GM12878 (cell line): ENCODE data around the gene IRF1. TPM values are rescaled to one million over a fixed set of nuclear protein-coding genes. Genes with fewer than 3 reads are reported as not detected.

ENCODE experiments used
- ATAC-seq: fragments of 200-7000 bp; cut with Tn5 transposase; 3 replicates; pipeline ENCODE4 v1.9.1; 2020; ENCODE audit warnings: mild to moderate bottlenecking, moderate library complexity
- BruUV-seq: library from RNA; stranded (reverse); fragments of 400-500 nt; replicated peaks from 2 replicates; lab custom pipeline; 2021; lab: Mats Ljungman, UMichigan
- CTCF ChIA-PET: fragments of 300-600 bp; sonication (Branson Sonifier 250); formaldehyde crosslinking; extraction: SDS; loops from one replicate; lab custom pipeline; 2021; ENCODE audit warnings: inconsistent platforms; lab: Yijun Ruan, JAX
- POLR2A ChIA-PET: fragments of 350-600 bp; formaldehyde crosslinking; extraction: SDS; loops from one replicate; lab custom pipeline; 2021; ENCODE audit warnings: inconsistent platforms; lab: Charles Lee
- RAD21 ChIA-PET: fragments of 300-600 bp; sonication (Branson Sonifier 250); formaldehyde crosslinking; loops from one replicate; lab custom pipeline; 2023; ENCODE audit warnings: antibody characterized with exemption; ENCODE audit not compliant: unreplicated experiment; lab: Charles Lee
- SMC1A ChIA-PET: fragments of 300-600 bp; sonication (Branson Sonifier 250); formaldehyde crosslinking; loops from one replicate; lab custom pipeline; 2023; ENCODE audit not compliant: unreplicated experiment, uncharacterized antibody; lab: Charles Lee
- DNase-seq: peaks from one replicate; pipeline ENCODE4 v3.0.0-alpha.2; 2011; ENCODE audit warnings: low read depth, low spot score
- FAIRE-seq: peaks from 3 replicates; lab custom pipeline; 2011; peaks lifted over from hg19 to GRCh38; lab: Jason Lieb, UNC
- H2AFZ ChIP-seq: 2 replicates; pipeline ENCODE4 v1.6.0; 2011; ENCODE audit warnings: low read depth, low read length, control low read depth; ENCODE audit not compliant: control insufficient read depth
- H3K27ac ChIP-seq: 2 replicates; pipeline ENCODE4 v1.5.1; 2011; ENCODE audit warnings: control low read depth; ENCODE audit not compliant: control insufficient read depth, insufficient read depth
- H3K27me3 ChIP-seq, 2 experiments: replicated peaks in 1 of 2; 2 replicates each; pipeline versions ENCODE4 v1.6.0 to v1.6.1; 2011; ENCODE audit warnings: low read length in 1 of 2; ENCODE audit not compliant: control insufficient read depth in 2 of 2, insufficient read depth in 2 of 2
- H3K36me3 ChIP-seq, 2 experiments: 2 replicates each; pipeline ENCODE4 v1.5.1; 2011; ENCODE audit warnings: low read length in 1 of 2; ENCODE audit not compliant: control insufficient read depth in 2 of 2, insufficient read depth in 2 of 2
- H3K4me1 ChIP-seq: 2 replicates; pipeline ENCODE4 v1.6.1; 2011; ENCODE audit warnings: mild to moderate bottlenecking, low read length, moderate library complexity, mixed read lengths; ENCODE audit not compliant: control insufficient read depth, insufficient read depth
- H3K4me2 ChIP-seq: 2 replicates; pipeline ENCODE4 v1.6.0; 2011; ENCODE audit warnings: control low read depth; ENCODE audit not compliant: control insufficient read depth, insufficient read depth
- H3K4me3 ChIP-seq: fragments of 200-600 bp; sonication (generic); 2 replicates; pipeline ENCODE4 v1.5.1; 2016
- H3K79me2 ChIP-seq: 2 replicates; pipeline ENCODE4 v1.6.0; 2011; ENCODE audit warnings: low read length; ENCODE audit not compliant: control insufficient read depth, insufficient read depth
- H3K9ac ChIP-seq: 2 replicates; pipeline ENCODE4 v1.8.0; 2011; ENCODE audit warnings: low read length, control low read depth, mixed read lengths; ENCODE audit not compliant: control insufficient read depth, insufficient read depth
- H3K9me3 ChIP-seq: replicated peaks from 3 replicates; pipeline ENCODE4 v1.5.1; 2011; ENCODE audit warnings: mild to moderate bottlenecking, low read length; ENCODE audit not compliant: control insufficient read depth, insufficient read depth
- H4K20me1 ChIP-seq: 2 replicates; pipeline ENCODE4 v1.6.0; 2011; ENCODE audit not compliant: control insufficient read depth, insufficient read depth
- BHLHE40 ChIP-seq, 2 experiments: fragments of 450-650 bp in 1 of 2; IDR thresholded peaks; 2 replicates each; pipeline ENCODE4 v1.6.1; 2011 to 2017; ENCODE audit warnings: low read depth in 2 of 2, borderline replicate concordance in 1 of 2, improper control_type of control experiment in 1 of 2, low read length in 1 of 2, mild to moderate bottlenecking in 1 of 2
- CBFB ChIP-seq: IDR thresholded peaks from 2 replicates; pipeline ENCODE4 v1.6.1; 2016; ENCODE audit warnings: antibody characterized with exemption, low read depth
- CHD2 ChIP-seq: IDR thresholded peaks from 2 replicates; pipeline ENCODE4 v1.6.1; 2011; ENCODE audit warnings: low read depth, low read length, improper control_type of control experiment, borderline replicate concordance
- CREB1 ChIP-seq: IDR thresholded peaks from 2 replicates; pipeline ENCODE4 v1.6.1; 2012; ENCODE audit warnings: low read depth, mild to moderate bottlenecking, inconsistent platforms
- CREM ChIP-seq: IDR thresholded peaks from 2 replicates; pipeline ENCODE4 v1.6.1; 2014; ENCODE audit warnings: antibody characterized with exemption, low read depth
- EED ChIP-seq: sonication (generic); IDR thresholded peaks from 2 replicates; pipeline ENCODE4 v1.6.1; 2016; ENCODE audit warnings: antibody characterized with exemption, low read depth
- IKZF1 ChIP-seq: fragments of 450-650 bp; conservative IDR thresholded peaks from 2 replicates; pipeline ENCODE4 v1.6.1; 2017; ENCODE audit warnings: antibody characterized with exemption, mild to moderate bottlenecking
- IKZF2 ChIP-seq, 2 experiments: fragments of 450-650 bp; IDR thresholded peaks; 2 replicates each; pipeline ENCODE4 v1.6.1; 2017; ENCODE audit warnings: mild to moderate bottlenecking in 2 of 2, moderate library complexity in 2 of 2
- IRF4 ChIP-seq: IDR thresholded peaks from 2 replicates; pipeline ENCODE4 v1.6.1; 2011; ENCODE audit warnings: low read depth, low read length
- POLR2A ChIP-seq: IDR thresholded peaks from 2 replicates; pipeline ENCODE4 v1.6.1; 2011; ENCODE audit warnings: low read depth, mild to moderate bottlenecking, low read length
- RAD21 ChIP-seq: IDR thresholded peaks from 2 replicates; pipeline ENCODE4 v1.6.1; 2011; ENCODE audit warnings: mild to moderate bottlenecking, low read depth, low read length, moderate library complexity; ENCODE audit not compliant: insufficient read depth
- RUNX3 ChIP-seq: IDR thresholded peaks from 2 replicates; pipeline ENCODE4 v1.6.1; 2012; ENCODE audit warnings: low read length, inconsistent platforms
- SREBF1 ChIP-seq: IDR thresholded peaks from 2 replicates; pipeline ENCODE4 v1.6.1; 2012; ENCODE audit warnings: mild to moderate bottlenecking, low read length
- TCF12 ChIP-seq: IDR thresholded peaks from 2 replicates; pipeline ENCODE4 v1.6.1; 2011; ENCODE audit warnings: low read depth, mild to moderate bottlenecking, low read length
- TCF3 ChIP-seq: IDR thresholded peaks from 2 replicates; pipeline ENCODE4 v1.6.1; 2012; ENCODE audit warnings: low read depth, mild to moderate bottlenecking, low read length, borderline replicate concordance; ENCODE audit not compliant: insufficient read depth
- WGBS: methylation state at CpG from one replicate; pipeline ENCODE4 v1.1.6; 2016; ENCODE audit warnings: low lambda C conversion rate; ENCODE audit not compliant: insufficient replicate concordance, insufficient coverage; ENCODE audit errors: missing lambda C conversion rate; 5-methylcytosine and 5-hydroxymethylcytosine counted together
- in situ Hi-C: fragments of 300-500 bp; cut with MboI; formaldehyde crosslinking; loops from 9 replicates; pipeline ENCODE4 v1.14.3; 2018; ENCODE audit warnings: mixed read lengths
- intact Hi-C: fragments of 100-400 bp; cut with micrococcal nuclease; formaldehyde crosslinking; loops from one replicate; pipeline ENCODE4 v1.14.2; 2022; ENCODE audit not compliant: unreplicated experiment
- polyA plus RNA-seq, 11 experiments: library from polyadenylated mRNA; depleted of rRNA in 4 of 11; unstranded in 6 of 11; stranded (reverse) in 5 of 11; fragments of >200 nt; fragmentation: Nextera tagmentation in 4 of 11; fragmentation: Illumina TruSeq in 1 of 11; extraction: Ambion mirVana in 4 of 11; extraction: Trizol in 1 of 11; gene quantifications; 1 replicate in 1 of 11; 2 replicates in 10 of 11; pipeline versions ENCODE4 v1.2.1 to v1.2.3, GENCODE V29; 2011 to 2016; ENCODE audit warnings: inconsistent platforms in 2 of 11, missing spikeins in 2 of 11, low read depth in 1 of 11
- total RNA-seq, 4 experiments: library from RNA; depleted of rRNA in 3 of 4; stranded (reverse); fragments of >200 nt in 3 of 4; fragmentation: Illumina TruSeq in 1 of 4; extraction: Trizol in 1 of 4; gene quantifications; 2 replicates each; pipeline versions ENCODE4 v1.2.1 to v1.2.3, GENCODE V29; 2013 to 2021
- TF ChIP-seq, protein P1 (sequence below): fragments of 450-650 bp; IDR thresholded peaks from 2 replicates; pipeline ENCODE4 v1.6.1; 2017; ENCODE audit warnings: low read depth, mild to moderate bottlenecking, moderate library complexity
- TF ChIP-seq, protein P2 (sequence below): IDR thresholded peaks from 2 replicates; pipeline ENCODE4 v1.6.1; 2012; ENCODE audit warnings: improper control_type of control experiment, low read depth, low read length; ENCODE audit not compliant: insufficient replicate concordance

The IRF1 gene
- total and polyA plus RNA-seq, 10 of the 15 experiments (the other 5 are each of a cell fraction or from before 2014, with no cell fraction given): 6.9 to 68.0 (median 49.6) TPM

DNA sequence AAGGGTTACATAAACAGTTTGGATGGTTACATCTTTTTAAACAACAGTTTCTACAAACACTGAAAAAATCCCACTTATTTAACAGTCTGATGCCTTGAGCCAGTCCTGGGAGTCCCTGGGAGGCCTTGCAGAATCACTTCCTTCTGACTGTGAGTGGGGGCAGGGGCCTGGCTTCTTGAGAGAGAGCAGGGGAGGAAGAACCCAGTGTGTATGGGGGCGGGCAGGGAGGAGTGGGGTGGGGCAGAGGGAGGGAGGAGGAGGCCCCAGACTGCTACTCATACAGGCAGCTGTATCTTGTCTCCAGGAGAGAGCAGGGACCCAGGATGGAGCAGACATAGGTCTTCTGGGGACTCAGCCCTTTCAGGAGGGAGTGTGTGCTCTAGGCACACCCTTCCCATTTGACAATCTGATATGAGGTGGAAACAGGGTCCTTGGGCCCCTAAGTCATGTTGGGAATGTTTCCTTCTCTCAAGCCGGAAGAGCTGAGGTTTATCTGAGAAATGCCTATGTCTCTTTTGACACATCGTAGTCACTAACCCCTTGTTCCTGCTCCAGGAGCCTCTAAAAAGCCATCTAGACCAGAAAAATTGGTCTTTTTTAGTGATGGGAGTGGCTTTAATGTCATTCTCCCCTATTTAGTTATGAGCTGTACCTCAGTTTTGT lies 52.8 kb downstream of the IRF1 start:
- BruUV-seq: no TSS peak
- H3K9me3 ChIP-seq: no peaks in the 10 kb centered on the region
- H3K9ac ChIP-seq: peak overlapping the region; percentile 35
- peak overlapping the region; percentile 18; the same call in 1 of the 2 replicates for H3K4me3 ChIP-seq
- no peak overlapping the region for H2AFZ ChIP-seq
- POLR2A ChIA-PET: interaction anchor here (0.8 to 6.1 kb wide), 12 partner anchors 8 to 58 kb away, joined by 3 to 76 read pairs (median 7); partner anchors contain the start of gene IRF1
- 0% methylated on average over 2 of the region's 3 CpGs for WGBS
- RAD21 ChIA-PET: interaction anchor here (0.9 to 7.0 kb wide), 12 partner anchors 9 to 61 kb away, joined by 3 to 59 read pairs (median 8); partner anchors contain the start of gene IRF1
- DNase-seq (no peak), ATAC-seq (peak; percentile 91), FAIRE-seq (no peak)
- H3K27me3 ChIP-seq: no peaks in the 10 kb centered on the region
- in situ Hi-C loops: no loop called here
- intact Hi-C loops: no loop called here
- SMC1A ChIA-PET: interaction anchor here (1.0 to 18.8 kb wide), 13 partner anchors 9 to 54 kb away, joined by 3 to 300 read pairs (median 5); partner anchors contain the start of gene IRF1
- CTCF ChIA-PET: interaction anchor here (0.7 to 6.2 kb wide), 15 partner anchors 8 to 70 kb away, joined by 3 to 47 read pairs (median 4); partner anchors contain the start of gene IRF1
- peaks cover 5 to 14% of the 10 kb centered on the region in 2 experiments; a peak in 3 of 4 replicates for H3K36me3 ChIP-seq
- no peaks in the 10 kb centered on the region for H4K20me1 ChIP-seq
- H3K4me2 ChIP-seq: peak overlapping the region; percentile 57
- peaks cover 28% of the 10 kb centered on the region for H3K4me1 ChIP-seq
- H3K27ac ChIP-seq: peak overlapping the region; percentile 62
- peaks cover 50% of the 10 kb centered on the region for H3K79me2 ChIP-seq
- TF ChIP-seq SREBF1: no peak
- peak; percentile 47; the same call in 1 of the 2 replicates for TF ChIP-seq CHD2
- TF ChIP-seq IKZF1: peak; percentile 44; the same call in 1 of the 2 replicates
- peak; percentile 69; the same call in 1 of the 2 replicates for TF ChIP-seq TCF3
- peak; percentile 21; the same call in 1 of the 2 replicates for TF ChIP-seq CREB1
- TF ChIP-seq RAD21: peak; percentile 19; the same call in 1 of the 2 replicates
- 0 out of 2 replicates have a peak, but pooled peaks have one; percentile 11 for TF ChIP-seq CREM
- no peak for TF ChIP-seq BHLHE40 (IDR thresholded peaks at IDR 0.05; ENCODE audit: borderline replicate concordance in 1 of 2, low read depth in 2 of 2, low read length in 1 of 2)
- peak; percentile 65; the same call in 1 of the 2 replicates for TF ChIP-seq EED
- TF ChIP-seq CBFB: no peak
- TF ChIP-seq RUNX3: peak; percentile 27; the same call in 1 of the 2 replicates
- TF ChIP-seq IKZF2 (IDR thresholded peaks at IDR 0.05): peak; percentile 35 to 43; a peak in 2 of 4 replicates
- TF ChIP-seq, protein P1, sequence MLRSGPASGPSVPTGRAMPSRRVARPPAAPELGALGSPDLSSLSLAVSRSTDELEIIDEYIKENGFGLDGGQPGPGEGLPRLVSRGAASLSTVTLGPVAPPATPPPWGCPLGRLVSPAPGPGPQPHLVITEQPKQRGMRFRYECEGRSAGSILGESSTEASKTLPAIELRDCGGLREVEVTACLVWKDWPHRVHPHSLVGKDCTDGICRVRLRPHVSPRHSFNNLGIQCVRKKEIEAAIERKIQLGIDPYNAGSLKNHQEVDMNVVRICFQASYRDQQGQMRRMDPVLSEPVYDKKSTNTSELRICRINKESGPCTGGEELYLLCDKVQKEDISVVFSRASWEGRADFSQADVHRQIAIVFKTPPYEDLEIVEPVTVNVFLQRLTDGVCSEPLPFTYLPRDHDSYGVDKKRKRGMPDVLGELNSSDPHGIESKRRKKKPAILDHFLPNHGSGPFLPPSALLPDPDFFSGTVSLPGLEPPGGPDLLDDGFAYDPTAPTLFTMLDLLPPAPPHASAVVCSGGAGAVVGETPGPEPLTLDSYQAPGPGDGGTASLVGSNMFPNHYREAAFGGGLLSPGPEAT: peak; percentile 29; the same call in 1 of the 2 replicates
- peak; percentile 36; the same call in 1 of the 2 replicates for TF ChIP-seq POLR2A
- TF ChIP-seq, protein P2, sequence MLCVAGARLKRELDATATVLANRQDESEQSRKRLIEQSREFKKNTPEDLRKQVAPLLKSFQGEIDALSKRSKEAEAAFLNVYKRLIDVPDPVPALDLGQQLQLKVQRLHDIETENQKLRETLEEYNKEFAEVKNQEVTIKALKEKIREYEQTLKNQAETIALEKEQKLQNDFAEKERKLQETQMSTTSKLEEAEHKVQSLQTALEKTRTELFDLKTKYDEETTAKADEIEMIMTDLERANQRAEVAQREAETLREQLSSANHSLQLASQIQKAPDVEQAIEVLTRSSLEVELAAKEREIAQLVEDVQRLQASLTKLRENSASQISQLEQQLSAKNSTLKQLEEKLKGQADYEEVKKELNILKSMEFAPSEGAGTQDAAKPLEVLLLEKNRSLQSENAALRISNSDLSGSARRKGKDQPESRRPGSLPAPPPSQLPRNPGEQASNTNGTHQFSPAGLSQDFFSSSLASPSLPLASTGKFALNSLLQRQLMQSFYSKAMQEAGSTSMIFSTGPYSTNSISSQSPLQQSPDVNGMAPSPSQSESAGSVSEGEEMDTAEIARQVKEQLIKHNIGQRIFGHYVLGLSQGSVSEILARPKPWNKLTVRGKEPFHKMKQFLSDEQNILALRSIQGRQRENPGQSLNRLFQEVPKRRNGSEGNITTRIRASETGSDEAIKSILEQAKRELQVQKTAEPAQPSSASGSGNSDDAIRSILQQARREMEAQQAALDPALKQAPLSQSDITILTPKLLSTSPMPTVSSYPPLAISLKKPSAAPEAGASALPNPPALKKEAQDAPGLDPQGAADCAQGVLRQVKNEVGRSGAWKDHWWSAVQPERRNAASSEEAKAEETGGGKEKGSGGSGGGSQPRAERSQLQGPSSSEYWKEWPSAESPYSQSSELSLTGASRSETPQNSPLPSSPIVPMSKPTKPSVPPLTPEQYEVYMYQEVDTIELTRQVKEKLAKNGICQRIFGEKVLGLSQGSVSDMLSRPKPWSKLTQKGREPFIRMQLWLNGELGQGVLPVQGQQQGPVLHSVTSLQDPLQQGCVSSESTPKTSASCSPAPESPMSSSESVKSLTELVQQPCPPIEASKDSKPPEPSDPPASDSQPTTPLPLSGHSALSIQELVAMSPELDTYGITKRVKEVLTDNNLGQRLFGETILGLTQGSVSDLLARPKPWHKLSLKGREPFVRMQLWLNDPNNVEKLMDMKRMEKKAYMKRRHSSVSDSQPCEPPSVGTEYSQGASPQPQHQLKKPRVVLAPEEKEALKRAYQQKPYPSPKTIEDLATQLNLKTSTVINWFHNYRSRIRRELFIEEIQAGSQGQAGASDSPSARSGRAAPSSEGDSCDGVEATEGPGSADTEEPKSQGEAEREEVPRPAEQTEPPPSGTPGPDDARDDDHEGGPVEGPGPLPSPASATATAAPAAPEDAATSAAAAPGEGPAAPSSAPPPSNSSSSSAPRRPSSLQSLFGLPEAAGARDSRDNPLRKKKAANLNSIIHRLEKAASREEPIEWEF: no peak
- TF ChIP-seq IRF4: 0 out of 2 replicates have a peak, but pooled peaks have one; percentile 39
- peak; percentile 68 for TF ChIP-seq TCF12
